K562 (cell line): ENCODE results near the gene TCAF1. TPM values are rescaled to one million over a fixed set of nuclear protein-coding genes. Genes with fewer than 3 reads are reported as not detected.

ENCODE experiments used
- ATAC-seq: fragments of 200-7000 bp; cut with Tn5 transposase; 3 replicates; pipeline ENCODE4 v1.9.1; 2020; ENCODE audit warnings: moderate library complexity
- BruUV-seq: library from RNA; stranded (reverse); fragments of 400-500 nt; replicated peaks from 2 replicates; lab custom pipeline; 2021; lab: Mats Ljungman, UMichigan
- CTCF ChIA-PET: fragments of 300-600 bp; formaldehyde crosslinking; extraction: SDS; loops from one replicate; lab custom pipeline; 2021; ENCODE audit warnings: low intra/inter-chr PET ratio; lab: Yijun Ruan, JAX
- POLR2A ChIA-PET: fragments of 300-600, 350-650 bp; sonication (Branson Sonifier 250); formaldehyde crosslinking; extraction: SDS; loops from one replicate; lab custom pipeline; 2021; ENCODE audit warnings: antibody characterized with exemption, inconsistent platforms; lab: Yijun Ruan, JAX
- DNase-seq, 4 experiments: peaks; one replicate each; pipeline versions ENCODE4 v3.0.0 to v3.0.0-alpha.2; 2011 to 2018; ENCODE audit warnings: low spot score in 3 of 4, mixed read lengths in 3 of 4; ENCODE audit errors: extremely low read depth in 1 of 4
- FAIRE-seq: peaks from 2 replicates; lab custom pipeline; 2011; peaks lifted over from hg19 to GRCh38; lab: Jason Lieb, UNC
- H2AFZ ChIP-seq: 2 replicates; pipeline ENCODE4 v1.6.0; 2011; ENCODE audit warnings: low read depth, low read length, control low read depth, inconsistent platforms
- H3K27ac ChIP-seq: fragments of 200-600 bp; 3 replicates; pipeline ENCODE4 v1.8.0; 2011; ENCODE audit warnings: low read depth, mild to moderate bottlenecking, control low read depth, inconsistent platforms, low read length, moderate library complexity, mixed read lengths; ENCODE audit errors: extremely low read depth
- H3K27me3 ChIP-seq, 2 experiments: fragments of 300-600 bp in 1 of 2; 2 replicates in 1 of 2; 3 replicates in 1 of 2; pipeline versions ENCODE4 v1.6.0 to v1.8.0; 2011; ENCODE audit warnings: inconsistent platforms in 2 of 2, low read length in 2 of 2, mild to moderate bottlenecking in 1 of 2, mixed read lengths in 1 of 2, moderate library complexity in 1 of 2; ENCODE audit not compliant: control insufficient read depth in 2 of 2, insufficient read depth in 2 of 2
- H3K36me3 ChIP-seq: fragments of 300-600 bp; 3 replicates; pipeline ENCODE4 v1.8.0; 2011; ENCODE audit warnings: mild to moderate bottlenecking, low read length, inconsistent platforms; ENCODE audit not compliant: control insufficient read depth, insufficient read depth
- H3K4me1 ChIP-seq, 2 experiments: fragments of 200-600 bp in 1 of 2; replicated peaks in 1 of 2; 2 replicates in 1 of 2; 3 replicates in 1 of 2; pipeline versions ENCODE4 v1.5.1 to v1.8.0; 2011; ENCODE audit warnings: inconsistent platforms in 2 of 2, low read length in 2 of 2, mild to moderate bottlenecking in 1 of 2, mixed read lengths in 1 of 2, moderate library complexity in 1 of 2; ENCODE audit not compliant: control insufficient read depth in 2 of 2, insufficient read depth in 2 of 2
- H3K4me2 ChIP-seq: 2 replicates; pipeline ENCODE4 v1.6.1; 2011; ENCODE audit warnings: low read length, control low read depth, inconsistent platforms, mixed read lengths; ENCODE audit not compliant: insufficient read depth
- H3K4me3 ChIP-seq: fragments of 200-600 bp; sonication (generic), shearing (Covaris generic); 2 replicates; pipeline ENCODE4 v1.5.1; 2016; ENCODE audit warnings: control low read depth, inconsistent platforms
- H3K79me2 ChIP-seq: fragments of 200-600 bp; 3 replicates; pipeline ENCODE4 v1.8.0; 2011; ENCODE audit warnings: low read length, inconsistent platforms; ENCODE audit not compliant: control insufficient read depth, insufficient read depth
- H3K9ac ChIP-seq, 2 experiments: 2 replicates each; pipeline versions ENCODE4 v1.6.0 to v1.6.1; 2011; ENCODE audit warnings: low read depth in 2 of 2, low read length in 2 of 2, control low read depth in 1 of 2, inconsistent platforms in 1 of 2, mild to moderate bottlenecking in 1 of 2, mixed read lengths in 1 of 2; ENCODE audit not compliant: insufficient read depth in 1 of 2
- H3K9me1 ChIP-seq: one replicate; pipeline ENCODE4 v1.6.0; 2011; ENCODE audit warnings: inconsistent platforms, mild to moderate bottlenecking, low read length, moderate library complexity; ENCODE audit not compliant: control insufficient read depth, insufficient read depth
- H3K9me3 ChIP-seq: replicated peaks from 2 replicates; pipeline ENCODE4 v1.5.1; 2011; ENCODE audit warnings: low read depth, low read length, inconsistent platforms; ENCODE audit not compliant: control insufficient read depth, insufficient read depth
- H4K20me1 ChIP-seq: replicated peaks from 2 replicates; pipeline ENCODE4 v1.6.1; 2011; ENCODE audit warnings: low read length, inconsistent platforms, mixed read lengths; ENCODE audit not compliant: control insufficient read depth, insufficient read depth
- CBFA2T2 ChIP-seq: fragments of 450-650 bp; conservative IDR thresholded peaks from 2 replicates; pipeline ENCODE4 v1.6.1; 2017; ENCODE audit warnings: mild to moderate bottlenecking
- ETV1 ChIP-seq: fragments of 450-650 bp; conservative IDR thresholded peaks from 2 replicates; pipeline ENCODE4 v1.6.1; 2016; ENCODE audit warnings: missing genetic modification characterization, control low read depth, low read depth, missing compliant biosample characterization
- HNRNPUL1 ChIP-seq: fragments of 200-400 bp; formaldehyde crosslinking; IDR thresholded peaks from 2 replicates; pipeline ENCODE4 v1.6.1; 2017; ENCODE audit warnings: low read length
- LARP7 ChIP-seq: fragments of 450-650 bp; IDR thresholded peaks from 2 replicates; pipeline ENCODE4 v1.6.1; 2016
- LEF1 ChIP-seq: fragments of 450-650 bp; IDR thresholded peaks from 2 replicates; pipeline ENCODE4 v1.6.1; 2016; ENCODE audit warnings: mild to moderate bottlenecking
- MTA2 ChIP-seq: fragments of 450-650 bp; IDR thresholded peaks from 2 replicates; pipeline ENCODE4 v1.6.1; 2016; ENCODE audit warnings: low read depth
- SREBF1 ChIP-seq: fragments of 150-350 bp; IDR thresholded peaks from 2 replicates; pipeline ENCODE4 v1.6.1; 2014; ENCODE audit warnings: antibody characterized with exemption, low read depth, low read length, borderline replicate concordance
- ZNF121 ChIP-seq: sonication (generic); formaldehyde crosslinking; conservative IDR thresholded peaks from 2 replicates; pipeline ENCODE4 v1.8.0; 2022; ENCODE audit warnings: missing genetic modification reagents
- ZNF717 ChIP-seq: fragments of 250-450 bp; sonication (Bioruptor Pico); IDR thresholded peaks from 2 replicates; pipeline ENCODE4 v1.5.0; 2021
- WGBS: fragments of 100-300 bp; shearing (Covaris generic); methylation state at CpG from one replicate; pipeline ENCODE4 v1.1.6; 2016; ENCODE audit warnings: low coverage, mixed read lengths; ENCODE audit not compliant: insufficient coverage; ENCODE audit errors: missing lambda C conversion rate; 5-methylcytosine and 5-hydroxymethylcytosine counted together
- in situ Hi-C: fragments of 300-500 bp; cut with MboI; formaldehyde crosslinking; loops from 4 replicates; pipeline ENCODE4 v1.15.0; 2018; ENCODE audit warnings: inconsistent platforms, mixed read lengths
- intact Hi-C: fragments of 100-400 bp; cut with micrococcal nuclease; formaldehyde crosslinking; loops from 2 replicates; pipeline ENCODE4 v1.14.2; 2022
- polyA plus RNA-seq, 8 experiments: library from polyadenylated mRNA; depleted of rRNA in 4 of 8; stranded (reverse) in 5 of 8; unstranded in 3 of 8; fragments of >200 nt; fragmentation: Nextera tagmentation in 2 of 8; fragmentation: Illumina TruSeq in 1 of 8; extraction: Ambion mirVana in 2 of 8; extraction: Trizol in 1 of 8; gene quantifications; 2 replicates each; pipeline versions ENCODE4 v1.2.1 to v1.2.3, GENCODE V29; 2011 to 2014; ENCODE audit warnings: inconsistent platforms in 1 of 8, missing spikeins in 1 of 8
- total RNA-seq, 7 experiments: library from RNA; depleted of rRNA in 6 of 7; stranded (reverse); fragments of >200 nt in 6 of 7; fragmentation: Illumina TruSeq in 2 of 7; extraction: Trizol in 2 of 7; gene quantifications; 2 replicates each; pipeline versions ENCODE4 v1.2.1 to v1.2.3, GENCODE V29; 2011 to 2021; ENCODE audit warnings: low replicate concordance in 1 of 7
- TF ChIP-seq, protein P1 (sequence below): IDR thresholded peaks from 2 replicates; pipeline ENCODE4 v1.6.1; 2011; ENCODE audit warnings: borderline replicate concordance, low read depth, mild to moderate bottlenecking, moderate library complexity, low read length; ENCODE audit not compliant: insufficient read depth, poor library complexity, severe bottlenecking
- TF ChIP-seq, protein P2 (sequence below): fragments of 450-650 bp; IDR thresholded peaks from 2 replicates; pipeline ENCODE4 v1.6.1; 2016
- TF ChIP-seq, protein P3 (sequence below): fragments of 450-650 bp; formaldehyde crosslinking; IDR thresholded peaks from 2 replicates; pipeline ENCODE4 v1.4.0; 2020; ENCODE audit warnings: mild to moderate bottlenecking, moderate library complexity

TCAF1 gene
- total and polyA plus RNA-seq, 9 of the 15 experiments (the other 6 are each of a cell fraction or from before 2014, with no cell fraction given): 6.2 to 52.2 (median 24.4) TPM

DNA sequence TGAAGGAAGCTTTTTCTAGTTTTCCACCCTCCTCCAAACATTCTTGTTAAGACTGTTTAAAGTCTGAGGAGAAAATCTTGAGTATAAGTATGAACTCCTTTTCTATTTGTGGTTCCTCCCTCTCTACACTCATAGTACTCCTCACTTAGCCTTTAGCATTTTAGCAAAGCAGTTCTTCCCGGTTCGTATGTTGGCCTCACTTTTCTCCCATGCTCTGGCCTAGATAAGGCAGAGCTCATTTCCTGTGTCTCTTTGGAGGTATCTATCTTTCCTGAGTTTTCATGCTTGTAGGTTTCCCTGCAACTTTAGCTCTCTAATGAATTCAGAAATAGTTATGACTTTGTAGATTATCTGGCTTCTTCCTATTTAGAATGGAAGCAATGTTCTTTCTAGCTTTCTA lies 46.8 kb upstream of the TCAF1 start:
- H3K9me1 ChIP-seq: no peaks in the 10 kb centered on the region
- no peak overlapping the region for H3K4me2 ChIP-seq
- peak overlapping the region; percentile 13 for H2AFZ ChIP-seq
- no peaks in the 10 kb centered on the region; a peak in 2 of 5 replicates for H3K27me3 ChIP-seq
- H3K27ac ChIP-seq: no peak overlapping the region
- in situ Hi-C loops: no loop called here
- no peaks in the 10 kb centered on the region for H3K9me3 ChIP-seq
- no peaks in the 10 kb centered on the region for H4K20me1 ChIP-seq
- no peak overlapping the region for H3K9ac ChIP-seq
- no peak for DNase-seq
- POLR2A ChIA-PET: interaction anchor here (0.7 to 1.2 kb wide), 2 partner anchors 11 to 679 kb away, joined by 3 read pairs; no protein-coding TSS in a partner anchor
- H3K36me3 ChIP-seq: no peaks in the 10 kb centered on the region
- CTCF ChIA-PET: no interaction called here
- H3K4me1 ChIP-seq: 0 out of 5 replicates have a peak, but pooled peaks cover 0 to 2% of the 10 kb centered on the region in 2 experiments
- no peak for FAIRE-seq
- intact Hi-C loops: no loop called here
- H3K4me3 ChIP-seq: no peak overlapping the region
- no peaks in the 10 kb centered on the region for H3K79me2 ChIP-seq
- TF ChIP-seq, protein P1, sequence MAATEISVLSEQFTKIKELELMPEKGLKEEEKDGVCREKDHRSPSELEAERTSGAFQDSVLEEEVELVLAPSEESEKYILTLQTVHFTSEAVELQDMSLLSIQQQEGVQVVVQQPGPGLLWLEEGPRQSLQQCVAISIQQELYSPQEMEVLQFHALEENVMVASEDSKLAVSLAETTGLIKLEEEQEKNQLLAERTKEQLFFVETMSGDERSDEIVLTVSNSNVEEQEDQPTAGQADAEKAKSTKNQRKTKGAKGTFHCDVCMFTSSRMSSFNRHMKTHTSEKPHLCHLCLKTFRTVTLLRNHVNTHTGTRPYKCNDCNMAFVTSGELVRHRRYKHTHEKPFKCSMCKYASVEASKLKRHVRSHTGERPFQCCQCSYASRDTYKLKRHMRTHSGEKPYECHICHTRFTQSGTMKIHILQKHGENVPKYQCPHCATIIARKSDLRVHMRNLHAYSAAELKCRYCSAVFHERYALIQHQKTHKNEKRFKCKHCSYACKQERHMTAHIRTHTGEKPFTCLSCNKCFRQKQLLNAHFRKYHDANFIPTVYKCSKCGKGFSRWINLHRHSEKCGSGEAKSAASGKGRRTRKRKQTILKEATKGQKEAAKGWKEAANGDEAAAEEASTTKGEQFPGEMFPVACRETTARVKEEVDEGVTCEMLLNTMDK: no peak
- TF ChIP-seq MTA2 (no peak), LARP7 (no peak), CBFA2T2 (no peak), ZNF121 (no peak), SREBF1 (no peak), LEF1 (no peak), ZNF717 (CRISPR knock-in tag) (no peak), HNRNPUL1 (no peak), ETV1 (tag) (no peak)
- TF ChIP-seq, protein P2, sequence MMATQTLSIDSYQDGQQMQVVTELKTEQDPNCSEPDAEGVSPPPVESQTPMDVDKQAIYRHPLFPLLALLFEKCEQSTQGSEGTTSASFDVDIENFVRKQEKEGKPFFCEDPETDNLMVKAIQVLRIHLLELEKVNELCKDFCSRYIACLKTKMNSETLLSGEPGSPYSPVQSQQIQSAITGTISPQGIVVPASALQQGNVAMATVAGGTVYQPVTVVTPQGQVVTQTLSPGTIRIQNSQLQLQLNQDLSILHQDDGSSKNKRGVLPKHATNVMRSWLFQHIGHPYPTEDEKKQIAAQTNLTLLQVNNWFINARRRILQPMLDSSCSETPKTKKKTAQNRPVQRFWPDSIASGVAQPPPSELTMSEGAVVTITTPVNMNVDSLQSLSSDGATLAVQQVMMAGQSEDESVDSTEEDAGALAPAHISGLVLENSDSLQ: no peak
- TF ChIP-seq, protein P3, sequence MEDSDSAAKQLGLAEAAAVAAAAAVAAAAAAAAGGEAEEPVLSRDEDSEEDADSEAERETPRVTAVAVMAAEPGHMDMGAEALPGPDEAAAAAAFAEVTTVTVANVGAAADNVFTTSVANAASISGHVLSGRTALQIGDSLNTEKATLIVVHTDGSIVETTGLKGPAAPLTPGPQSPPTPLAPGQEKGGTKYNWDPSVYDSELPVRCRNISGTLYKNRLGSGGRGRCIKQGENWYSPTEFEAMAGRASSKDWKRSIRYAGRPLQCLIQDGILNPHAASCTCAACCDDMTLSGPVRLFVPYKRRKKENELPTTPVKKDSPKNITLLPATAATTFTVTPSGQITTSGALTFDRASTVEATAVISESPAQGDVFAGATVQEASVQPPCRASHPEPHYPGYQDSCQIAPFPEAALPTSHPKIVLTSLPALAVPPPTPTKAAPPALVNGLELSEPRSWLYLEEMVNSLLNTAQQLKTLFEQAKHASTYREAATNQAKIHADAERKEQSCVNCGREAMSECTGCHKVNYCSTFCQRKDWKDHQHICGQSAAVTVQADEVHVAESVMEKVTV: no peak
- peak; percentile 52 for ATAC-seq
- 3% methylated on average over 2 of the region's 2 CpGs for WGBS
- BruUV-seq: no TSS peak
